Stimulated activated CD4-positive, alpha-beta T cell treated with anti-CD3 and anti-CD28 coated beads, Interleukin-12 subunit alpha, Interleukin-12 subunit beta, amount 100 ng/mL, for 4 hours (primary cell): ENCODE results near the gene AOPEP.
A peak's percentile ranks its signal among the peaks of the same experiment; 100 is the strongest.

ENCODE experiments used
- DNase-seq: peaks from one replicate; pipeline ENCODE4 v3.0.0-alpha.2; 2020

Gene AOPEP

DNA sequence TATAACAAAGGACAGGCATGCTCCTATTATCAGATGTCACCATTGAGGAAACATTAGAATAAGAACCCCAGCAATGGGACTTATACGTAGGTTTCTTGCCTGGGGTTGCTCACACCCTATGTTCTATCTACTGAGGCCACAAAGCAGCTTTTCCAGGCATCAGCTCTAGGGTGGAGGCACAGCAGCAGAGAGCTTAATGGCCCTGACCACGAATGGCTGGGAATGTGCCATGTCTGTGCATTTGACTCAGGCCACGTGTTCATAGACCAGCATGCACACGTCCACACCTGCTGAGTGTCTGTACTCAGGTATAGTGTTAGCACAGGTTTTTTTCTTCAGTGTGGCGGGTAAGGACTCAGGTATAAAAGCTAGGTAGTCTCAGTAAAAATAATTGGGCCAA is 129.4 kb downstream of the AOPEP start:
- no peak for DNase-seq

DNA sequence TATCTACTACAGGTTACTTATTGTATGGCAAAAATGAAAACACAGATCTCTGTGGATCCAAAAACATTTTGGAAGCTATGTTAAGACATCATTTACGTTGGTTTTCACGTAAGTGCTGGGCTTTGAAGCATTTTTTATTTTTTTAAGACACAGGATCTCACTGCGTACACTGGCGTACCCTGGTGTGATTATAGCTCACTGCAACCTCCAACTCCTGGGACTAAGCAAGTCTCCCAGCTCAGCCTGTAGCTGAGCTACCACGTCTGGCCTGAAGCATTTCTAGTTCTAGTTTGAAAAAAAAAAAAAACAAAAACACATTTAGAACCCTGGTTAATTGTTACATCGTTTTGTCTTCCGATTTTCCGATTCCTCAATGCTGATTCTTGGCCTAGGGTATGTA is 131.3 kb downstream of the AOPEP start:
- DNase-seq: no peak

DNA sequence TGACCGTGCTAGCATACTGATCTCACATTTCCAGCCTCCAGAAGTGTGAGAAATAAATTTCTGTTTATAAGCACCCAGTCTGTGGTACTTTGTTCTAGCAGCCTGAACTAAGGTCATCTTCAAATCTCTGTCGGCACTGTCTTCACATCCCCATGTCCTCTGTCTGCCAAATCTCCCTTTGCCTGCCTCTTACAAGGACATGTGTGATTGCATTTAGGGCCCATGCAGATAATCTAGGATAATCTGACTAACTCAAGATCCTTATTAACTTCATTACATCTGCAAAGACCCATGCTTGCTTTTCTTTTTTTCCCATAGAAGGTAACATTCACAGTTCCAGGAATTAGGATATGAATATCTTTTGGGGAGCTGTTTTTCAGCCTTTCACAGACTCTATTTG is 132.7 kb downstream of the AOPEP start:
- no peak for DNase-seq

DNA sequence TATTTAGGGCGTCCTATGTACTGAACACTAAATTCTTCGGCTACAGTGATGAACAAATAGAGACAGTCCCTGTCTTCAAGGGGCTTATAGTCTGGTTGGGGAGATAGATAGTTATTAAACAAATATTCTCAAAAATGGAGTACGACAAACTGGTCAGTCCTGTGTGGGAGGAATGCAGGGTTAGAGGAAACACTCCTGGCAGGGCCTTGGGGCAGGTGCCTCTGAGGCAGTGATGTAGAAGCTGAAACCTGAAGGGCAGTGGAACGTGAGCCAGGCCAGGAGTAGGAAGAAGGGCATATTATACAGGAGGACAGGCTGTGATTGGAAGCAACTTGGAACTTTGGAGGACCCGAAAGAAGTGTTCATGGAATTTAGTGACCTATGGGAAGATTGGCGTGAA is 133.4 kb downstream of the AOPEP start:
- DNase-seq: no peak

DNA sequence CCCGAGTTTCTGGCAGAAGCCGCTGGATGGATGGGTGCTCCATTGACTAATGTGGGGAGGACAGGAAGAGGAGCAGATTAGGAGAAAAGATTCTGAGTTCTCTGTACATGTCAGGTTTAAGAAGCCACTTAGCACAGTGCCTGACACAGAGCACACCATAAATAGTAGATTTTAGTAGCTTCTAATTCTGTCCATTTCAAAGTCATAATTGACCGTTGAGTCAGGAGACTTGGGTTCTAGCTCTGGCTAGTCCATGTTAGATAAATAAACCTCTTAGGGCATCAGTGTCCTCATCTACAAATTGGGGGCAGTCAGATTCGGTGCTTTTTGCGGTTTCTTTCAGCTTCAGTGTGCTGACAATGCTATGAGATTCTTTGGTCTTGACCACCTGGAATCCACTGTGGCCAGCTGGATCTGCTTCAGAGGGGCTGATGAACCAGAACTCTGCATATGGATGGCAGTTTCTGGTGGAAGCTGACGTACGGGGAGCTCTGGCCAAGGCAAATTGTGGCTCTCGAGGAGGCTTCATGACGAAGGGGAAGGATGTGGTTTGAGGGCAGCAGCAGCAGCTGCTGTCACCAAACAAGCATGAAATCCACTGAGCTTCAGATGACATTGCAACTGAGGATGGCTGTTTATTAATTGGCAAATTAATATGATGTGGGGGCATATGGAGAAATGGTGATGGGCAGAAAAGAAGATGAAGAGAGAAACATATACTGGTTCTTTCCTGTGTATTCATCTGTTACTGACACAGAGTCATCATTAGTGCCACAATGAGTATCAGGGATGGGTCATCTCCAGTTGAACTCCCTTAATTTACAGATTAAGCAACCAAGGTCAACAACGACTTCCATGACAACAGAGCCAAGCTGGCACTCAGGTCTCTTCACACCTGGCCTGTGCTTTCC is 134.4 kb downstream of the AOPEP start:
- DNase-seq: peak; percentile 22

DNA sequence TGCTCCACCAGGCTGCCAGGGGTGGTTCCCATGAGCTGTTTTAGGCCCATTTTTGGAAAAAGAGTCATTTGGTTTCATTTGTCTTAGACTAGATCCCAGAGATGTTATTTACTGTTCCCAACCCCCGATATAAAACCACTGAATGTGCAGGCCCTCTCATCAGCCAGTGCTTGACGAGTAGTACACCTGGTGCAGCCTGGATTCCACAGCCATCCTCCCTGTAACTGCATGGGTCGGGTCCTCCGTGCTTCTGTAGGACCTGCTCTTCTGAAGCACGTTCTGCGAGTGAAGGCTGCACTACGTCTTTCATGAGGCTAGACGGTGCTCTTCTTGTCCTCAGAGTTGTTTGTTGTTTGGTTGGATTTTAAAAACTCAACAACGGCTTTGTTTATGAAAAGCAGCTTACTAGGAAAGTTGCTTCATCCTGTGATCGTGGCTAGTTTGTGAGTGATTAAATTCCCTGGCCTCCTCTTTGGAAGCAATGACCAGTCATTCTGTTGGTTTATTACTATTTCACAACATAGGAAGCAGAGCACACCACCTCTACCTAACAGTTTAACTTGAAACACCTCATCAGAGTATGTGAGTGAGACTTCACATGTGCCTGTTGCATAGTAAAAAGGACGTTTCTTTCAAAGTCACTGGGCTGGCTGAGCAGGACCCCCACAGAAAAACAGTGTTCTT is 135.2 kb downstream of the AOPEP start:
- no peak for DNase-seq

DNA sequence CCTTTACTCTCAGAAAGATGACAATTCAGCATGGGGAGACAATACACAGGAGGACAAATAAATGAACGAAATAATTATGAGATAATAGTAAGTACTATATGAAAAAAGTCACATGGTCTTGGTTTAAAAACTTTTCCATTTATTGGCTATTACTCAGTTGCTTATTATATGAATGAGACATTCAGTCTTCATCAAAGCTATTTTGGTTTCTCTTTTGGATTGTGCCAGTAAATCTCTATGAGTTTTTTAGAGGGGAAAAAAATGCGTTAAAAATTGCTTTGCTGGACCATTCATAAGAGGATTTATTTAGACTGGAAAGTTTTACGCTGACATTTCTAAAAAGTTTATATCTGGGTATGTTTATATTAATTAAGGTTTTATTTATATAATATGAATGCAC is 137.7 kb downstream of the AOPEP start:
- DNase-seq: no peak

DNA sequence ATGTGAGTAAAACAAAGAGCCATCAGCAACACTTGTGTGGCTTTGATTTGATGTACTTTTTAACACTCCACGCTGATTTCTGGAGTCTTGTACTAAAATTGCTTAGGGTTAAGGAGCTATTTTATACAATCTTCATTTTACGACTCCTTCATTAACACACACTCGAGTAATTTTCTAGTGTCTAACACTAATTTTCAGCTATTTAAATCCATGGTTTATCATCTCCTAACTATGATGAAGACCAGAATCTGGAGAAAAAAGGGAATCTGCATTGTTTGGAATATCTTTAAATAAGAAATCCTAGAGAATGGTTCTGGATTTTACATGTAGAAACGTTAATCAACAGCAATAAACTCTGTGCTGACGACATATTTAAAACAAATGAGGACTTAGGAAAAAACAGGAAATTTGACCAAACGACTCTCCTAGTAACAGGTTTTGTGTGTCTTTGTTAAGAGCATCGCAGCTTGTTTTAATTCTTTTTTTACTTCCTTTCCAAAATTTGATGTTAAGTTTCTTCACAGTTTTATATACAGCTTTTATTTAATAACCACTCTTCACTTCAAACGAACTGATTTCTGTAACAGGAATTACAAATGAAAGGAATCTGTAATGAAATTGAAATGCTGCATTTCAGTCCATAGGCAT is 138.5 kb downstream of the AOPEP start:
- DNase-seq: no peak

DNA sequence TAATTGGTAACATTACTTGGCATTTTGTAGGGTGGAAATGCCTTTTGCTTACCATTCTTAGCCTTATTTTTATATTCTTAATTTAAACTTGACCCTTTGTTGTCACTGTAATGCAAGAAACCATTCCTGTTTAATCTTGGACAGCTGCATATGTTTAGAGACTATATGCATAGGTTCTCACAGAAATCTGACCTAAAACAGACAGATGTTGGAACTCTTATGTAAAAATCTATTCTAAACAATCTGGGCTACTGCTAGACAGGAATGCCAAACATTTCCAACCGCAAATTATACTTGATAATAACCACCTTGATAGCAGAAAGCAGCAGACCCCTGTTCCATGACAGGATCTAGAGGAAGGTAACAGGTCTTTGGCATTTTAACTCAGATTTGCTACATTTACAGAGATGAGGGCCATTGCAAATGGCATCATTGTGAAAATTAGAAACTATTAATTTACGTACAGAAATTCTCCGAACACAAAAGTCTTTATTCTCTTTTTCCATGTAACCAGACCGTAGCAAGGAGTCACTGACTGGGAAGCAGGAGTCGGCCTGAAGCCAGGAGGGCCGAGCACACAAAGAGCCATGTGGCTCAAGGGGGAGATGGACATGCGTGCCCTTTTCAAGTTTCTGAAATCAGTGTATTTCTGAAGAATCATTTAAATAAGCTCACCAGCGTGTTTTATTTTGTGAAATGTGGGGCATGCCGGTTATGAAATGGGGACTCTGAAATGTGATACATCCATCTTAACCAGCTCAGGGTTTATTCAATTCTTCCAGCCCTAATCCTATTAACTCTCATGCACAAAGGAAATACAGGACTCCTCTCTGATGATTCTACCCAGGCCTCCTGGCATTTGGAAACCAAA is 139.3 kb downstream of the AOPEP start:
- no peak for DNase-seq

DNA sequence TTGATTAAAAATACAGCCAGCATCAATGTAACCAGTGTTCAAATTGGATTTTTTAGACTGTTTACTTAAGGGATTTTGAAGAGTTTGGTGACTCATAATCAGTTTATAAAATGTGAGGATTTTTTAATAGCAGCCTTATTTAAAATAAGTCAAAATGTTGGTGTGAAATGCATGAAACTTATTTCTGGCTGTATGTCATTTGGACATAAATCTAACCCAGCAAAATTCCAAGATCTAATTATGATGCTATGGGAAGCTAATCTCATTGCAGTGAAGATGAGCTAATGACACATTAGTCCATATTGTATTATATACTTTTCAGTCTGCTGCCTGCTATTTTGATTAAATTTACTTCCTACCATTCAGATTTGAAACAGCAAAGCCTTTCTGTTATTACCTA is 140.3 kb downstream of the AOPEP start:
- no peak for DNase-seq

DNA sequence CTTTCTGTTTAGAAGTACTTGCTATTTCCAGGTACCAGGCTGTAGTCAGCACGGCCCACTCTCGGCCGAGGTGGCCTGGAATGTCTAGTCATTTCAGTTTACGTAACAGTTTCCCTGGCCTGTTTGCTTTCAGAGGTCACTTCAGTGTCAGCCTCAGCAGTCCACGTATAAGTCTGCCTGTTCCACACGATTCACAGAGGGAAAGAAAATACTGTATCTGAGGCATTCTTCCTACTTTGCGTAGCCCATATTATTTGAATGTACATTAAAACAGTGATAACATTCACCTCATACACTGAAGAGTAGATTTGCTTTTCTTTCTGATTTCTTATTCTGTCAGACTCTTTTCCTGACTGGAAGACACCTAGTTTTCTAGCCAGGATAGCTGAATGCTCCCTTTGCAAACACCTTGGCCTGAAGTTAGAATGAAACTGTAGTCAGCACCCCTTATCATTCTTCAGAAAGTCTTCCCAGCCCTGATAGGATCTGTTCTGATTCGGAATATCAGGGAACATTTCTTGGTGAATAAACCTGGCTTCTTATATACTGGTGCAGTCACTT is 140.9 kb downstream of the AOPEP start:
- DNase-seq: no peak

DNA sequence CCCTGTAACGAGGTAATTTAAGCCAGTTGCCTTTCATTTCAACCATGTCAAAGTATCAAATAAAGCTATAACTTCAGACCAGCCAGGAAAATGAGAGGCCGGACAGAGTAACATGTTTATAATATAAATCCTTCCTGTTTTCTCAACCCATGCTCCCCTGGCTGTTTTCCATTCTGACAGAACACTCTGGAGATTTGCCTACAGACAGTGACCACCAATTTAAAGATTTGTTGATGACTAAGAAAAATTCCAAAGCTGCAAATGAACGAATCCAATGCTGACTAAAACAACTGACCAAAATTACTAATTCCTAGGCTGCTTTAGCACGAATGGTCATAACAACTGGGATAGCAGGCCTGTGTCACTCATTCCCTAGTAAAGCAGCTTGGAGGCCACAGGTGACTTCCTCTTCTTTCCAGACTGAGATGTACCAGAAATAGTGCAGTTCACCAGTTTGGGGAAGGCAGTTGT is 141.4 kb downstream of the AOPEP start:
- no peak for DNase-seq

DNA sequence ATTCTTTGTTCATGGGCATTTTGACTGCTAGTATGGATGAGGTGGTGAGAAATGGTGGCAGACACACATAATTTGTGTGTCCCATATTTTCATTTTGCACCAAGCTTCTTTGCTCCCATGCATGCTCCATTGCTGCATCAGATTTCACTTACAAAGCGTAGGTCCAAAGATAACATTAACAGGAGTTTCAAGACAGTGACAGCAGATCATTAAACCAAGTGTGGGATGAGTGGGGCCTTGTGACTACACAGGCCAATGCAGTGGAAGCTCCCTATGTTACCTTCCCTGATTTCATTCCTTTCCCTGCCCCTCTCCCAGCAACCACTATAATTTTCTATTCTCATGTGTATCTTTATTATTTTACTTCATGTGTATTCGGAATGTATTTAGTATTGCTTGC is 142.0 kb downstream of the AOPEP start:
- DNase-seq: no peak

DNA sequence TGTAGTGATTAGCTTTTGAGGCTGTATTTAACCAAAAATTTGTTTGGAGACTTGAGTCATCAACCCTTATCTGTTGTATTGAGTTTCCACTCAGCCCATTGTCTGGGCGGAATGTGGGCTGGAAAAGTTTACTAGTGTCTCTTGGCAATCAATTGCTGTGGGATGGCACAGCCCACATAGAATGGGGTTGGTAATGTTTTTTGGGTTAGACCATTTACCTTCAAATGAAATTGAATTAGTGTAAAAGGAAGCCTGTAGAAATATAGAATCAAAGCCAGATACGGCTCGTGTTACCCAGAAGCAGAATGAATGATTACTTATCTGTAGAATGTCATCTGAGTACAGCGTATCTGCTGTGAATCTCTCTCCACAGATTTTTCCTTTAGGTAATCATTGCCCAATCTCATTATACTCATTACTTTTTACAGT is 142.9 kb downstream of the AOPEP start:
- DNase-seq: no peak

DNA sequence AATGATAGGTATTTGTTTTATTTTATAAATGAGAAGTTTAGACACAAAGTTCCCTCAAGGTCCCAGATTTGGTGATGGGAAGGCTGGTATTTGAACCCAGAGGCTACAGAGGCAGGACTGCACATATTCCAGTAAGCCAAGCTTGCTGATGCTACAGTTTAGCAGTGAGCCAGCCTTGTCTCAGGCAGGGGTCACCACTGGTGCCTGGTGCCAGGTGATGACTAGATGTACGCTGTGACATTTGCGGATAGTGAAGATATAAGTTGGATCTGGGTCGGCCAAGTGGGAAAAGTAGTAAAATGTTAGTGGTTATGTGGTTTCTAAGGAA is 143.9 kb downstream of the AOPEP start:
- DNase-seq: no peak

DNA sequence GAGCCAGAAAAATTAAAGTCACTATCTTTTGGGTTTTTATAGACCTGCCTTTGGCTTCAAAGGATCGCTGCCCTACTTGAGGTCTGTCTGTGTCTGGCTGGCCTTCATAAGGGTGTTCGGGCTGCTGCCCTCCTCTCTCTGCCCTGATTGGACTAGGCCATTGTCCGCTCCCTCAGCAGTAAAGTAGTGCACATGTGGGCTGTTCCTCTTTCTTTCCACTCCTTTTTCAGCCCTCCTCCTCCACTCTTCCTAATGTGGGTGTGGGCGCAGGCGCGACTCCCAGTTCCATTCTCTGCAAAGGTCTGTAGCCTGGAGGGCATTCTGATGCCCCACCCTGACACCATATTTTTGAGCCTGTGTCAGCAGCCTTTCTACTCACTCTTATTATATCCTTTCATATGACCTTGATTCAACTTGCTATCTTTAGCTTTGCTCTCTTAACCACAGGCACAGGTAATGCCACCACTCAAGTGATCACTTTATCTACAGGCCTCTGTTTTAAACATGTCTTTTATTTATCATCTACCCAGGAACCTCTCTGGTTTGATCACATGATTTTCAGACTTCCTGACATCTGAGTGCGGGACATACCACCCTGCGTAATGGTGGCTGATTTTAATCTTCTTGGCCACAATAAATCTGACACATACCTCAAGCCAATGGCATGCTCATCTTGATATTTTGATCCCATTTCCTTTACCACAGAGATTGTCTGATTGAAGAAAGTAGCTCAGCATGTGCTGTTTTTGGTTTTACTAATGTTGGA is 144.5 kb downstream of the AOPEP start:
- DNase-seq: no peak

DNA sequence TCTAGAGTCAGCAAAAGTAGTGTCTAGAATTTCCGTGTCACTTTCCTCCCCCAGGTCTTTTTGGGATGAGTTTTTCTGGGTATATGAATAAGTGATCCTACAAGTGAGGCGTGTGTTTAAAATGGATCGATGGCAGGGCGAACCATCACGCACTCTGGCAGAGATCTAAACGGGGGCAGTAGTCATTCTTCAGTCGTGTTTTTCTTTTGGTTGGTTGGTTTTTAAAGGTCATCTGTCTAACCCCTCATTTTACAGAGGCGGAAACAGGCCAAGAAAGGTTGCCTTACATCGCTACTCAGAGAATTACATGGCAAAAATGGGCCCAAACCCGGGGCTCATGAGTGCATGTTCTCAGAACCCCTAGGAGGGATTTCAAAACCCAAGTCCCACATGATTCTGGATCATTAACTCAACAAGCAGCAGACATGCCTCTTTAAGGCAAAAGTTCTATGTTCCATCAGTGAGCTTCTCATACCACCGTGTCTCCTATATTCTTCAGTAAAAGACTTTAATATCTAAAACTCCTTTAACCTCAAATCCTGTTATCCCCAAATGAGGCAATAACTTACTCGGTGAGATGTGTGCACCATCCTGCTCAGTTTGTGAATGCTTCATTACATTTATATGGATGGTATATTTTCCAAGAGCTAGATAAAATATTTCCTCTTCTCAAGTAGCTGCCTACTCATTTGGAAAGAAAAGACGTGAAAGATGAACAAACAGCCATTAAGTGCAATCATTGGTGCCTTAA is 145.8 kb downstream of the AOPEP start:
- DNase-seq: no peak

DNA sequence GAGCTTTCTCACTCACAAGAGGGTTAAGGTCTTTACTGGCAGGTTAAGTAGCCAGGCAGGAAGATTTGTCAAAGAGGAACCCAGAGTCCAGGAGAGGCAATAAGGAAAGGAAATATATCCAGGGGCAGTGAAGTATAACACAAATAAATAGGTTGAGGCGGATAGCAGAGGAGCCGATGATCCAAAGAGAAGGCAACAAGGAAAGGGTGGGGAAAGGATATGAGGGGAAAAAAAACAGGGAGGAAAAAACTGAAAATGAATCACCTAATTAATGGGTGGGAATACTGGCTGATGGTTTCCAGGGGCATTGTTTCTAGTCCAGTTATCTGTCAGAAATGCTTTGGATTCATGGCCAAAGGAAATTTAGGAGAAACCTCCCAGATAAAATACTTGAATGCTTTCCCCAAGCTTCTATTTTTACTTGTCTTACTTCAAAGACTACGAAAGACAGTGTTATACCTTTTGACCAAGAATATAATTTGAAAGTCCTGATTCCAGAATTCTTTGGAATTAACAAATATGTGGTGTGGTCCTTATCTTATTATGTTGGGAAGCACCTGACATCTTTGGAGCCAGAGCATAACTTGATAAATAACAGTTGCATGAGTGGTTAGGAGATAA is 146.5 kb downstream of the AOPEP start:
- DNase-seq: no peak

DNA sequence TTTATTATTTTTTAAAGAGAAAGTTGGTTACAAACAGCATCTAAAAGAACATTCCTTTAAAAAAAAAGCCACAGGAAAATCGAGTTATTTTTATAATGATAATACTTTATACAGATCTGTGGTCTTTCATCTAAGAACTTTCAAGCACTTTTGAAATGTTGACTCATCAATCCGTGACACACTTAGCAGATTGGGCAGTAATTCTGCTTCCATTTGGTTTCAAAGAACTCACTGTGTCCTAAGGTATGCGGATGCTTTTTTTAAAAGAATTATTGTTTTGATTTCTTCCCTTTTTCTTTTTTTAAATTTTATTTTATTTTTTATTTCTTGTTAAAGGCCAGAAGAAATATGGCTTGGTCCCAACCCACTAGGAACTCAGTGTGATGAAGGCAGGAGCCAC is 147.8 kb downstream of the AOPEP start:
- no peak for DNase-seq

DNA sequence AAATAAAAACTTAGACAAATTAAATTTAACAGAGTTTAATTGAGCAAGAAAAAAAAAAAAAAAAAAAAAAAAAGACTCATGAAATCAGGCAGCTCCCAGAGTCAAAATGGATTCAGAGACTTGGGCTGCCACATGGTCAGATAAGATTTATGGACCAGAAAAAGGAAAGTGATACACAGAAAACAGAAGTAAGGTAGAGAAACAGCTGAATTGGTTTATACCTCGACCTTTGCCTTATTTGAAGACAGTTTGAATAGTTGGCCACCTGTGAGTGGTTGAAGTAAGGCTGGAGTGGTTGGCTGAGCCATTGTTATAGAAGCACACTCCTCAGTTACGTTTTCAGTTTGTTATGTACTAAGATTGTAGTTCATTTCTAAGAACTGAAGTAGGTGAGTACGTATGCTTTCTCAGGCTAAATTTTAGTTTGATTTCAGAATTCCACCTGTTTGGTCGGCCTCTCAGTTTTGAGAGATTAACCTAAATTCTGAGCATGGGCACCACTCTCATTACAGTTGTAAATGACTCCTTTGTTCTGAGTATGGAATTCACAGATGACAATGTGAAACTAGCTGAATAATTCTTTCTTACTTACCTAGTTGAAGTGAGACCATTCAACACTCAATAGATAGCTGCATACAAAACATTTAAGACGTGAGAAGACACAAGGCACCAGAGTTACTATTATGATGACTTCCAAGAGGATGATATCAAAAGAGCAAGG is 149.0 kb downstream of the AOPEP start:
- DNase-seq: no peak
